HG03103 (cell line): ENCODE measurements around the gene C16orf74.

Experiments used
- ATAC-seq: cut with Tn5 transposase; IDR thresholded peaks from one replicate; pipeline ENCODE4 v1.9.1; 2021; ENCODE audit warnings: low read depth; ENCODE audit not compliant: unreplicated experiment

C16orf74 gene

GRCh38 chr16:85720302-85720637, 30.6 kb downstream of the C16orf74 start:
- no peak for ATAC-seq

- ATAC-seq: no peak
Observed at GRCh38 chr16:85719605-85720301, 31.1 kb downstream of the C16orf74 start.

DNA sequence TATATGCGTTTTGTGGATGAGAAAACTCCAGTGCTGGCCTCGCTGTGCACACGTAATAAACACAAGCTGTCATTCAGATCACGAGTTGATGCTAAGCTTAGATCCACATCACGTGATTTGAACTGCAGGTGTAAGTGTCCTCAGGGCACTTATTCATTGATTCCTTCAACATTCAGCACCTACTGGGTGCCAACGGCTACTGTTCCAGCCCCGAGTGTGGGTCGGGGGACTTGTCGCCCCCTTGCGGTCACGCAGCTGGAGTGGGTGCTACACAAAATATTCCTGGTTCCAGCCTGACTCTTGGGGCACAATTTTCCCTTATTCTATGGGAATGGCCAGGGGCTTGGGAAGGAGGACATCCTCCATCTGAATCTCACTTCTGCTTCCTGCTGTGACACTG, 32.2 kb downstream of the C16orf74 start:
- no peak for ATAC-seq

- no peak for ATAC-seq
Observed at GRCh38 chr16:85718153-85718477, 32.8 kb downstream of the C16orf74 start.

- no peak for ATAC-seq
Observed at GRCh38 chr16:85717393-85718152, 33.3 kb downstream of the C16orf74 start.

- ATAC-seq: no peak
Observed at GRCh38 chr16:85716680-85717038, 34.2 kb downstream of the C16orf74 start.

DNA sequence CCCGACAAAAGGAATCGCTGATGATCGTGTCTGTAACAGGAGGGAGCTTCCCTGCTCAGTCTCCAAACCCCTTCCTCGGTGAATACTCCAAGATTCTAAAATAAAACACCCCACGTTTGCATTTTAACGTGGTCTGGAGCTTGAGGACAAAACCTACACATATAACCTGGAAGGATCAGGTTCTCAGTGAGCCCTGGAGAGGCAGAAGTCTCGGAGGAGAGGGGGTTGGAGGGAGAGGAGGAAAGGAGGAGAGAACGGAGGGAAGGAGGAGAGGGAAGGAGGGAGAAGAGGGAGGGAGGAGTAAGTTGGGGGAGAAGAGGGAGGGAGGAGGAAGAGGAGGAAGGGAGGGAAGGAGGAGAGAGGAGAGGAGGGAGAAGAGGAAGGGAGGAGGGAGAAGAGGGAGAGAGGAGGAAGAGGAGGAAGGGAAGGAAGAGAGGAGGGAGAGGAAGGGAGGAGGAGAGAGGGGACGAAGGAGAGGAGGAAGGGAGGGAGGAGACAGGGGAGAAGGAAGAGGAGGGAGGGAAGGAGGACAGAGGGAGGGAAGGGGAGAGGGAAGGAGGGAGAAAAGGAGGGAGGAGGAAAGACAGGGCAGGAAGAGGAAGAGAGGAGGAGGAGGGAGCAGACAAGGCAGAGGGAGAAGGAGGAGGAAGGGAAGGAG, 34.7 kb downstream of the C16orf74 start:
- no peak for ATAC-seq

DNA sequence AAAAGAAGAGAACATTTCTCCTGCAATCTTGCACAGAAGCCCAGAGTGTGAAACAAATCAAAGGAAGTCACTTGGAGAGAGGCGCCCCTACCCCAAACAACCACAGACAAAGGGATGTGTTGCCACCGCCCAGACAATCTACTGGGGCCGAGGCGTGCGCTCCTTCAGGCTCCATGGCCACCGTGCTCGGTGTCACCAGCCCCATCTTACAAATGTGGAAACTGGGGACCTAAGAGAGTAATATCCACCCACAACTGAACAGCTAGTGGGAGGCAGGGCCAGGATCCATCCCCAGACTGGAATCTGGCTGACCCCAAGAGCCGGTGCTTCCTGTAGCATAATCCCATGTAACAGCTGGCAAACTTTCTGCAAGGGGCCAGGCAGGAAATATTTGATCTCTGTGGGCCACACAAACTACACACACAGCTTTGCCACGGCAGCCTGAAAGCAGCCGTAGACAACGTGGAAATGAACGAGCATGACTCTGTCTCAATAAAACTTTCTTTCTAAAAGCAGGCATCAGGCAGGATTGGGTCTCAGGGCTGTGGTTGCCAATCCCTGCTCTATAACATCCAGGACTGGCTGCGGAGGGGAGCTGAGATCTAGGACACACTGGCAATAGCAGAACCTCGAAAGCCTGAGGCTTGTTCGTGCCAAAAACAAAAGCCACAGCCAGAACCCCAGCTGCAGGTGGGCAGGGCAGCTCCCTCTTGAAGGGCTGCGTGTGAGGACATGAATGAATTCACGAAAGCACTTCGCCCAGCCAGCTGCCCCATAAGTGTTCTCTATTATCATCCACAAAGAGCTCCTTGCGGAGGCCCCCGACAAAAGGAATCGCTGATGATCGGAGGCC, 35.5 kb downstream of the C16orf74 start:
- no peak for ATAC-seq

DNA sequence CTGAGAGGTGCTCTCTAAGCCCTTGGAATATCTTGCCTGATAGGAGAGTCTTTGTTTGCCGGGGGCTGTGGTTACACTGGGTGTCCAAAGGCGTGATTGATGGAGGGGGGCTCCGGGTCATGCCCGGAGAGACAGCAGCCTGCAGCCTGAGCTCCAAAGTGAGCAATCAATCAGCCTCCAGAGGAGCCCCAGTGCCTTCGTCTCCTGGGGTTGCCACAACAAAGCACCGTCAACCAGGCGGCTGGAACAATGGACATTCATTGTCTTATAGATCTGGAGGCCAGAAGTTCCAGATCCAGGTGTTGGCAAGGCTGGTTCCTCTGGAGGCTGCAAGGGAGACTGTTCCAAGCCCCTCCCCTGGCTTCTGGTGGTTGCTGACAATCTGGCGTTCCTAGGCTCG, 38.1 kb downstream of the C16orf74 start:
- ATAC-seq: no peak

DNA sequence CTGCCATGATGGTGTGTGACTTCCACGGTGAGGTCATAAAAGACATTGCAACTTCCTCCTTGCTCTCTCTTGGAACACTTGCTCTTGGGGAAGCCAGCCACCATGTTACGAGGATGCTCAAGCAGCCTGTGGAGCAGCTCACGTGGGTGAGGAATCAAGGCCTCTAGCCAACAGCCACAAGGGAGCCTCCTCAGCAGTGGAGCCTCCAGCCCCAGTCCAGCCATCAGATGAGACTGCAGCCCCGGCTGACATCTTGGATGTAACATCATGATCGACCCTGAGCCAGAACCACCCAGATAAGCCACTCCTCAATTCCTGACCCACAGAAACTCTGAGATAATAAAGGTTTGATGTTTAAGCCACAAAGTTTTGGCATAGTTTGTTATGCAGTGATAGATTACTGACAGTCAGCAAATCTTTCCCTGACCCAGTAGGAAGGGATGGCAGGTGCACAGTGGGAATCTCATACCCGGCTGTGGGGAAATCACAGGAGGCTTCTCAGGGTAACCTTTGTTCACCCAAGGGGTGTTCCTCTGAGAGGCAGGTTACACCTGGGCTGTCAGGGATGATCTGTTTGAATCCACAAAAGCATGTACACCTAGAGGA, 38.8 kb downstream of the C16orf74 start:
- ATAC-seq: no peak

- ATAC-seq: no peak
Observed at GRCh38 chr16:85710732-85711131, 40.2 kb downstream of the C16orf74 start.

DNA sequence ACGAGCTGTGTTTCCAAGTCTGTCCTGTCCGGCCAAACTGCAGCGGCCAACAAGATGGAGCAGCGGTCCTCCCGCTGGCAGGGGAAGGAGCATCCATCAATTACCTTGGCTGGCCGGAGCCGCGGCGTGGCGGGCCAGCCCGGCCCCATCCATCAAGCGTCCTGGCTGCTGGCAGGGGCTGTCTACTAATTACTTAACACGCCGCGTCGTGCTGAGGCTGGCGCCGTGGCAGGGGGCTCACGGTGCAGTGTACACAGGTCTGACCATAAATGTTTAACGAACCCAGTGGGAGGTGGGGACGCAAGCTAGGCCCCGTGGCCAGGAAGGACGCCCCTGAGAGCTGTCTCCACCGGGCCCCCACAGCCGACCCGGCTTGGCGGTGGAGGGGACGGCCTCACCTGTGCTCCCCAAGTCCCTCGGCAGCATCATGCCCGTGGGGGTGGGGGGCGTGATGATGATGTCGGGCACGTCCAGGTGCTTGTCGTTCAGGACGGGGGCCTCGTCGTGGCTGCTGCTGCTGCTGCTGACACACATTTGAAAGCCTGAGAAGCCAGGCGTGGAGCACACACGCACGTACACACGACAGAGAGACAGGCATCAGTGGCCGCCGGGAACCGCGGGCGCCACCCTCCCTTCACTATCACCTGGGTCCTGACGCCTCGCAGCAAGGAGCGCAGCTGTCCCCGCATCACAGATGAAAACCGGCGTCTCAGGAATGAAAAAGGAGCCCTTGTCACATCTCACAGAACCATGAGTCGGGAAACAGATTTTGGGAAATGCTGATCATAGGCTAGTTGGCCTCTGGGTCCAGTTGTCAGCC, 40.9 kb downstream of the C16orf74 start:
- no peak for ATAC-seq

- ATAC-seq: no peak
Observed at GRCh38 chr16:85708338-85708737, 42.6 kb downstream of the C16orf74 start.

- no peak for ATAC-seq
Observed at GRCh38 chr16:85707528-85708095, 43.3 kb downstream of the C16orf74 start.

GRCh38 chr16:85706449-85707034, 44.4 kb downstream of the C16orf74 start:
- no peak for ATAC-seq

- no peak for ATAC-seq
Observed at GRCh38 chr16:85704900-85705846, 45.7 kb downstream of the C16orf74 start.

DNA sequence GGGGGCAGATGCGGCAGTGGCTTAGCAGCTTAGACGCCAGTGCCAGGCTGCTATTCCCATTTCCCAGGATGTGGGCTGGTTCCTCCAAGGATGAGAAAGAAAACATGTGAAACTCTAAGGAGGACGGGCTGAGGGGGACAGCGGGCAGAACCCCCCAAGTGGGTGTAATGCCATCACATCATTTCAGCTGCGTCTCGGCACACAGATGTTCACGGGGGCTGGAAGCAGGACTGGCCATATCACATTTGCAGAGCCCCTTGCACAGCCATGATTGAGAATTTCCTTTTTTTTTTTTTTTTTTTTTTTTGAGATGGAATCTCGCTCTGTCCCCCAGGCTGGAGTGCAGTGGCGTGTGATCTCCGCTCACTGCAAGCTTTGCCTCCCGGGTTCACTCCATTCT, 46.9 kb downstream of the C16orf74 start:
- no peak for ATAC-seq

GRCh38 chr16:85699628-85700027, 51.3 kb downstream of the C16orf74 start:
- ATAC-seq: no peak
